22Rv1 (cell line): ENCODE results near the gene RAP1A.

ENCODE experiments used
- H3K27ac ChIP-seq: fragments of 450-650 bp; 2 replicates; pipeline ENCODE4 v1.5.1; 2017
- ZFX ChIP-seq: fragments of 450-650 bp; IDR thresholded peaks from 2 replicates; pipeline ENCODE4 v1.6.1; 2017; ENCODE audit warnings: antibody characterized with exemption, borderline replicate concordance
- TF ChIP-seq, protein P1 (sequence below): fragments of 450-650 bp; IDR thresholded peaks from 2 replicates; pipeline ENCODE4 v1.5.1; 2017; ENCODE audit warnings: mild to moderate bottlenecking

The RAP1A gene

DNA sequence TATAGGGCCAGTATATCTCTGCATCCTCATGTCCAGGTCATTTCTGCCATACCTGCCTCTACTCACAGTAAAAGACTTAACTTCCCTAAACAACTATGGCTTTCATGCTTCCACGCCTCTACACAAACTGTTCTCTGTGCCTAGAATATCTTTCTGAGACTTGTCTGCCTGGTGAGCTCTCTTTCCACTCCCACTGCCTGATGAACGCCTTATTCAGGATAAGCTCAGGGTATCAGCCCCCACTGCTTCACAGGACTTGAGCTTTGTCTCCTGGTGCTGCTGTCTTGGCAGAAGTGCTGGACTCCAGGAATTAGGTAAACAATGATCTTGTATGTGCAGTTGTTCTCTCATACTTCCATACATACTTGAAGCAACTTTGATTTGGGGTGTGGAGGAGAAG is 131.3 kb downstream of the RAP1A start:
- TF ChIP-seq, protein P1, sequence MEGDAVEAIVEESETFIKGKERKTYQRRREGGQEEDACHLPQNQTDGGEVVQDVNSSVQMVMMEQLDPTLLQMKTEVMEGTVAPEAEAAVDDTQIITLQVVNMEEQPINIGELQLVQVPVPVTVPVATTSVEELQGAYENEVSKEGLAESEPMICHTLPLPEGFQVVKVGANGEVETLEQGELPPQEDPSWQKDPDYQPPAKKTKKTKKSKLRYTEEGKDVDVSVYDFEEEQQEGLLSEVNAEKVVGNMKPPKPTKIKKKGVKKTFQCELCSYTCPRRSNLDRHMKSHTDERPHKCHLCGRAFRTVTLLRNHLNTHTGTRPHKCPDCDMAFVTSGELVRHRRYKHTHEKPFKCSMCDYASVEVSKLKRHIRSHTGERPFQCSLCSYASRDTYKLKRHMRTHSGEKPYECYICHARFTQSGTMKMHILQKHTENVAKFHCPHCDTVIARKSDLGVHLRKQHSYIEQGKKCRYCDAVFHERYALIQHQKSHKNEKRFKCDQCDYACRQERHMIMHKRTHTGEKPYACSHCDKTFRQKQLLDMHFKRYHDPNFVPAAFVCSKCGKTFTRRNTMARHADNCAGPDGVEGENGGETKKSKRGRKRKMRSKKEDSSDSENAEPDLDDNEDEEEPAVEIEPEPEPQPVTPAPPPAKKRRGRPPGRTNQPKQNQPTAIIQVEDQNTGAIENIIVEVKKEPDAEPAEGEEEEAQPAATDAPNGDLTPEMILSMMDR, result no peak
- no peak for TF ChIP-seq ZFX
- no peak overlapping the region for H3K27ac ChIP-seq

DNA sequence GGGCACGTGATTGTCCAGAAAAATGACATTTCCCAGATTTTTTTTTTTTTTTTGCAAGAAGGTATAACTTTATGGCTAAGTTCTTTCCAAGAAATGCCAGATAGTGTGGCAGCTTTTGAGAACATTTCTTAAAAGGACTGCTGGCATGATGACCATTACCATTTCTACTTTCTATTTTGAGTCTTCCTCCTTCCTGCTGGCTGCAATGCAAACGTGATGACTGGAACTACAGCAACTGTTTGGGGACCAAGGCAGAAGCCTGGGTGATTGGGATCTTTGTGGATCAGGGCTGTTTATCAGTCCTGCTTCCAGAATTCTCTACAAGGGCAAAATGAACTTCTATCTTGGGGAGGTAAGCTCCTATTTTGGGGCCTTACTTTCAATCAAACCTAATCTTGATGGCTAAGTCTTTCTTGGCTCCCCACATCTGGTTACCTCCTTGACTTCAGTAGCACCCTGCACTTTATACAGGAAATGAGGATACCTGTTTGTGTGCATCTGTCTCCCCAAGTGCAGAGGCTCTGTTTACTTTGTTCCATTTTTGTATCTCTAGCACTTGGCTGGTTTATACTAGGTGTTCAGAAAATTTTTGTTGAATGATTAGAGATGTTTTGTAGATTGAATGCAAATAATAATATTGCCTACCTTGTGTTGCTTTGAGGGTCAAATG is 132.5 kb downstream of the RAP1A start:
- TF ChIP-seq, protein P1, result no peak
- no peak for TF ChIP-seq ZFX
- H3K27ac ChIP-seq, result no peak overlapping the region

DNA sequence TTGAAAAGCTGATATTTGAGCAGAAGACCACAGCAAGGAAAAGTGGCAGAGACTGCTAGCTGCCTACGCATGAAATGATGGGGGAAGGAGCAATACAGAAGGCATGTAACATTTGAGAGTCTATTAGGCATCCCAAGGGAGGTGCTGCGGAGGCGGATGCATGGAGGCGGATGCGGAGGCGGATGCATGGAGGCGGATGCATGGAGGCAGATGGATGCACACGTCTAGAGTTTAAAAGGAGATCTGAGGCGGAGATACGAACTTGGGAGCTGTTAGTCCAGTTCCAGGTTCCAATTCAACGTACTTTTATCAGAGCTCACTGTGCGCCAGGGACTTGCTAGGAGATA is 135.4 kb downstream of the RAP1A start:
- TF ChIP-seq, protein P1, result no peak
- TF ChIP-seq ZFX, result no peak
- peak overlapping the region; percentile 98 for H3K27ac ChIP-seq

DNA sequence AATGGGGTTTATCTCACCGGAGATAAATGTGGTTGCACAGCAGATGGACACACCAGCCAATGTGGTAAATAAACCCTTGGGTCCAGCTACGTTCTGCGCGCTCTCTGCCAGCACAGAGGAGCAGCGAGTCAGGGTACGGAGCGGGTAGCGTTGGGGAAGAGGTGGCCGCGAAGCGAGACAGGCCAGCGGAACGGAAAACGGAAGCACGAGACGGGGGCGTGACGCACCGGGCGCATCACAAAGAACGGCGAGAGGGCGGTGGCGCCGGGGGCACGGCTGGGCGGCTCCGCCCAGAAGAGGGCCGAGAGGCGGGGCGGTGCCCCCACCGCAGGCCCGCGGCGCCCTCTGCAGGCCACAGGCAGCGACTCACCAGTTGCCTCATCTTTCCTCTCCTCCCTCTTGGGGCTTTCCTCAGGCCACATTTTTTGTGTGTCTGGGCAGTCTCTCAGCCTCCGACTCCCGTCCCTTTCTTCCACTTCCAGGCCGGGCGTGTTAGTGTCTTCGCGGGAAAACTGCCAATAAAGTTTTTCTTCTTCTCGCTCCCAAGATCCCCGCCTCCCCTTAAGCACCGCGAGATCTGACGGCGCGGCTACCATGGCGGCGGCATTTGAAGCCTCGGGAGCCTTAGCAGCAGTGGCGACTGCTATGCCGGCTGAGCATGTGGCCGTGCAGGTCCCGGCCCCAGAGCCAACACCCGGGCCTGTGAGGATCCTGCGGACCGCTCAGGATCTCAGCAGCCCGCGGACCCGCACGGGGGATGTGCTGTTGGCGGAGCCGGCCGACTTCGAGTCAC is 135.9 kb downstream of the RAP1A start, which contains the start of gene DDX20:
Gene DDX20 (plus strand): TSS at position 571 of the 793 bp plus-strand sequence. CDS start 24 bp downstream, at position 595.
- TF ChIP-seq ZFX, result no peak
- TF ChIP-seq, protein P1, result peak; percentile 95
- peak within 1 kb of the TSS; percentile 98 for H3K27ac ChIP-seq

DNA sequence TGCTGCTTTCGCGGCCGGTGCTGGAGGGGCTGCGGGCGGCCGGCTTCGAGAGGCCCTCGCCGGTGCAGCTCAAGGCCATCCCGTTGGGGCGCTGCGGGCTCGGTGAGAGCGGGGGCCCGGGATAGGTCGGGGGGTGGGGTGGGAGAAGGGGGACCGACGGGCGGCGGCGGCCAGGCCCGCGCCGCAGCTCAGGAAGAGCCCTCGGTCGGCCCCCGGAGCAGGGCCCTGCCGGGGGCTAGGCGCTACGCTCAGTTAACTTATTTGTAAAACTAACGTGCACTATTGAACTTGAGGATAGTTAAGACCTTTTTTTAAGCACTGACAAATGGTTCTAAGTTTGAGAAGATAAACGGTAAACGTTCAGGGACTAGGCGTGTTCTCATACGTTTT is 136.5 kb downstream of the RAP1A start:
- H3K27ac ChIP-seq, result peak overlapping the region; percentile 98
- TF ChIP-seq, protein P1, result no peak

DNA sequence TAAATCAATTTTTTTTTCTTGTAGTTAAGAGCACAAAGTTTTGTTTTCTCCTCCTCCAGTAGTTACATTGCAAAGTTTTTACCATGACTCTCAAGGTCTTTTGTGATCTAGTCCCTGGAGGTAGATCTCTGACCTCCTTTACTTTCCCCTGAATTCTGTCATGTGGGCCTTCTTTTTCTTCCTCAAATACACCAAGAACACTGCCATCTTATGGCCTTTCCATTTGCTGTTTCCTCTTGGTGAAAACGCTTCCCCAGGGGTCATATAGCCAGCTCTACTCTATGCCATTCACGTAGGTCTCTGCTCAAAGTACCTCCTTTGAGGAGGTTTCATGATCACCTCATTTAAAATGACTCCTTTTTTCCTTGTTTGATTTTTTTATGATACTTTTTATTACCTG is 138.8 kb downstream of the RAP1A start:
- no peak overlapping the region for H3K27ac ChIP-seq
- TF ChIP-seq, protein P1, result no peak
- no peak for TF ChIP-seq ZFX

DNA sequence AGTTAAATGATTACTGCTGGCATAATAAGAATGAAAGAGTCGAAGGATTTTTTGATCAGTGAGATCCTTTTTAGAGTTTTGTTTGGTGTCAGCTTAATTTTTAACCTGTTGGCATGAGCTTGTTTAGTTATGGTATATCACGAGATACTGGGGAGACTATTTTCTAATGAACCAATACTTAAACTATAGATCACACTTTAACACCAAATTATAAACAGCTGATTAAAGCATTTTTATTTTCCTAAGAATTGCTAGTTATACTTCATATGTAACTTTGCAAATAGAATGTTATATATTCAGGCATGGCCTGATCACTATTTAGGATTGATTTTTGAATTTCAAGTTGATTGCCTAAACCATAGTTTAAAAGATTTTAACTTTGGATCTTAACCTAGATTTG is 142.1 kb downstream of the RAP1A start:
- no peak for TF ChIP-seq ZFX
- TF ChIP-seq, protein P1, result no peak
- no peak overlapping the region for H3K27ac ChIP-seq
